K562 (cell line): ENCODE measurements around the gene GDF7. TPM values are rescaled to one million over a fixed set of nuclear protein-coding genes. Genes with fewer than 3 reads are reported as not detected.

Experiments used
- ATAC-seq: fragments of 200-7000 bp; cut with Tn5 transposase; 3 replicates; pipeline ENCODE4 v1.9.1; 2020; ENCODE audit warnings: moderate library complexity
- BruUV-seq: library from RNA; stranded (reverse); fragments of 400-500 nt; replicated peaks from 2 replicates; lab custom pipeline; 2021; lab: Mats Ljungman, UMichigan
- CTCF ChIA-PET: fragments of 300-600 bp; formaldehyde crosslinking; extraction: SDS; loops from one replicate; lab custom pipeline; 2021; ENCODE audit warnings: low intra/inter-chr PET ratio; lab: Yijun Ruan, JAX
- POLR2A ChIA-PET: fragments of 300-600, 350-650 bp; sonication (Branson Sonifier 250); formaldehyde crosslinking; extraction: SDS; loops from one replicate; lab custom pipeline; 2021; ENCODE audit warnings: antibody characterized with exemption, inconsistent platforms; lab: Yijun Ruan, JAX
- DNase-seq, 4 experiments: peaks; one replicate each; pipeline versions ENCODE4 v3.0.0 to v3.0.0-alpha.2; 2011 to 2018; ENCODE audit warnings: low spot score in 3 of 4, mixed read lengths in 3 of 4; ENCODE audit errors: extremely low read depth in 1 of 4
- FAIRE-seq: peaks from 2 replicates; lab custom pipeline; 2011; peaks lifted over from hg19 to GRCh38; lab: Jason Lieb, UNC
- H2AFZ ChIP-seq: 2 replicates; pipeline ENCODE4 v1.6.0; 2011; ENCODE audit warnings: low read depth, low read length, control low read depth, inconsistent platforms
- H3K27ac ChIP-seq: fragments of 200-600 bp; 3 replicates; pipeline ENCODE4 v1.8.0; 2011; ENCODE audit warnings: low read depth, mild to moderate bottlenecking, control low read depth, inconsistent platforms, low read length, moderate library complexity, mixed read lengths; ENCODE audit errors: extremely low read depth
- H3K27me3 ChIP-seq, 2 experiments: fragments of 300-600 bp in 1 of 2; 2 replicates in 1 of 2; 3 replicates in 1 of 2; pipeline versions ENCODE4 v1.6.0 to v1.8.0; 2011; ENCODE audit warnings: inconsistent platforms in 2 of 2, low read length in 2 of 2, mild to moderate bottlenecking in 1 of 2, mixed read lengths in 1 of 2, moderate library complexity in 1 of 2; ENCODE audit not compliant: control insufficient read depth in 2 of 2, insufficient read depth in 2 of 2
- H3K36me3 ChIP-seq: fragments of 300-600 bp; 3 replicates; pipeline ENCODE4 v1.8.0; 2011; ENCODE audit warnings: mild to moderate bottlenecking, low read length, inconsistent platforms; ENCODE audit not compliant: control insufficient read depth, insufficient read depth
- H3K4me1 ChIP-seq, 2 experiments: fragments of 200-600 bp in 1 of 2; replicated peaks in 1 of 2; 2 replicates in 1 of 2; 3 replicates in 1 of 2; pipeline versions ENCODE4 v1.5.1 to v1.8.0; 2011; ENCODE audit warnings: inconsistent platforms in 2 of 2, low read length in 2 of 2, mild to moderate bottlenecking in 1 of 2, mixed read lengths in 1 of 2, moderate library complexity in 1 of 2; ENCODE audit not compliant: control insufficient read depth in 2 of 2, insufficient read depth in 2 of 2
- H3K4me2 ChIP-seq: 2 replicates; pipeline ENCODE4 v1.6.1; 2011; ENCODE audit warnings: low read length, control low read depth, inconsistent platforms, mixed read lengths; ENCODE audit not compliant: insufficient read depth
- H3K4me3 ChIP-seq: fragments of 200-600 bp; sonication (generic), shearing (Covaris generic); 2 replicates; pipeline ENCODE4 v1.5.1; 2016; ENCODE audit warnings: control low read depth, inconsistent platforms
- H3K79me2 ChIP-seq: fragments of 200-600 bp; 3 replicates; pipeline ENCODE4 v1.8.0; 2011; ENCODE audit warnings: low read length, inconsistent platforms; ENCODE audit not compliant: control insufficient read depth, insufficient read depth
- H3K9ac ChIP-seq, 2 experiments: 2 replicates each; pipeline versions ENCODE4 v1.6.0 to v1.6.1; 2011; ENCODE audit warnings: low read depth in 2 of 2, low read length in 2 of 2, control low read depth in 1 of 2, inconsistent platforms in 1 of 2, mild to moderate bottlenecking in 1 of 2, mixed read lengths in 1 of 2; ENCODE audit not compliant: insufficient read depth in 1 of 2
- H3K9me1 ChIP-seq: one replicate; pipeline ENCODE4 v1.6.0; 2011; ENCODE audit warnings: inconsistent platforms, mild to moderate bottlenecking, low read length, moderate library complexity; ENCODE audit not compliant: control insufficient read depth, insufficient read depth
- H3K9me3 ChIP-seq: replicated peaks from 2 replicates; pipeline ENCODE4 v1.5.1; 2011; ENCODE audit warnings: low read depth, low read length, inconsistent platforms; ENCODE audit not compliant: control insufficient read depth, insufficient read depth
- H4K20me1 ChIP-seq: replicated peaks from 2 replicates; pipeline ENCODE4 v1.6.1; 2011; ENCODE audit warnings: low read length, inconsistent platforms, mixed read lengths; ENCODE audit not compliant: control insufficient read depth, insufficient read depth
- NEUROD1 ChIP-seq: fragments of 150-350 bp; IDR thresholded peaks from 2 replicates; pipeline ENCODE4 v1.6.1; 2014; ENCODE audit warnings: borderline replicate concordance, low read length, low read depth; ENCODE audit not compliant: partially characterized antibody
- RHOXF2B ChIP-seq: fragments of 250-450 bp; sonication (Bioruptor Pico); conservative IDR thresholded peaks from 2 replicates; pipeline ENCODE4 v1.5.1; 2021
- WGBS: fragments of 100-300 bp; shearing (Covaris generic); methylation state at CpG from one replicate; pipeline ENCODE4 v1.1.6; 2016; ENCODE audit warnings: low coverage, mixed read lengths; ENCODE audit not compliant: insufficient coverage; ENCODE audit errors: missing lambda C conversion rate; 5-methylcytosine and 5-hydroxymethylcytosine counted together
- in situ Hi-C: fragments of 300-500 bp; cut with MboI; formaldehyde crosslinking; loops from 4 replicates; pipeline ENCODE4 v1.15.0; 2018; ENCODE audit warnings: inconsistent platforms, mixed read lengths
- intact Hi-C: fragments of 100-400 bp; cut with micrococcal nuclease; formaldehyde crosslinking; loops from 2 replicates; pipeline ENCODE4 v1.14.2; 2022
- polyA plus RNA-seq, 8 experiments: library from polyadenylated mRNA; depleted of rRNA in 4 of 8; stranded (reverse) in 5 of 8; unstranded in 3 of 8; fragments of >200 nt; fragmentation: Nextera tagmentation in 2 of 8; fragmentation: Illumina TruSeq in 1 of 8; extraction: Ambion mirVana in 2 of 8; extraction: Trizol in 1 of 8; gene quantifications; 2 replicates each; pipeline versions ENCODE4 v1.2.1 to v1.2.3, GENCODE V29; 2011 to 2014; ENCODE audit warnings: inconsistent platforms in 1 of 8, missing spikeins in 1 of 8
- total RNA-seq, 7 experiments: library from RNA; depleted of rRNA in 6 of 7; stranded (reverse); fragments of >200 nt in 6 of 7; fragmentation: Illumina TruSeq in 2 of 7; extraction: Trizol in 2 of 7; gene quantifications; 2 replicates each; pipeline versions ENCODE4 v1.2.1 to v1.2.3, GENCODE V29; 2011 to 2021; ENCODE audit warnings: low replicate concordance in 1 of 7
- TF ChIP-seq, protein P1 (sequence below), 3 experiments: IDR thresholded peaks in 2 of 3; conservative IDR thresholded peaks in 1 of 3; 2 replicates each; pipeline ENCODE4 v1.5.1; 2011 to 2012; ENCODE audit warnings: low read length in 3 of 3, mild to moderate bottlenecking in 3 of 3, control low read depth in 2 of 3, improper control_type of control experiment in 1 of 3, inconsistent platforms in 1 of 3, low read depth in 1 of 3, mixed read lengths in 1 of 3, moderate library complexity in 1 of 3; ENCODE audit not compliant: insufficient read depth in 2 of 3
- TF ChIP-seq, protein P2 (sequence below): fragments of 450-650 bp; IDR thresholded peaks from 2 replicates; pipeline ENCODE4 v1.6.1; 2016; ENCODE audit warnings: borderline replicate concordance
- TF ChIP-seq, protein P3 (sequence below): fragments of 450-650 bp; formaldehyde crosslinking; IDR thresholded peaks from 2 replicates; pipeline ENCODE4 v1.4.0; 2020; ENCODE audit warnings: mild to moderate bottlenecking, moderate library complexity
- TF ChIP-seq, protein P4 (sequence below), 3 experiments: fragments of 200-800 bp in 1 of 3; fragments of 250-450 bp in 1 of 3; fragments of 450-650 bp in 1 of 3; sonication (Bioruptor Pico) in 1 of 3; sonication (Bioruptor generic) in 1 of 3; formaldehyde crosslinking in 1 of 3; IDR thresholded peaks; 2 replicates each; pipeline versions ENCODE4 v1.6.1 to v1.8.0; 2016 to 2022; ENCODE audit warnings: mild to moderate bottlenecking in 2 of 3, missing genetic modification characterization in 2 of 3, missing compliant biosample characterization in 1 of 3, moderate library complexity in 1 of 3

The GDF7 gene
- total and polyA plus RNA-seq, 9 of the 15 experiments (the other 6 are each of a cell fraction or from before 2014, with no cell fraction given) = 0.01 TPM; not detected in 7

DNA sequence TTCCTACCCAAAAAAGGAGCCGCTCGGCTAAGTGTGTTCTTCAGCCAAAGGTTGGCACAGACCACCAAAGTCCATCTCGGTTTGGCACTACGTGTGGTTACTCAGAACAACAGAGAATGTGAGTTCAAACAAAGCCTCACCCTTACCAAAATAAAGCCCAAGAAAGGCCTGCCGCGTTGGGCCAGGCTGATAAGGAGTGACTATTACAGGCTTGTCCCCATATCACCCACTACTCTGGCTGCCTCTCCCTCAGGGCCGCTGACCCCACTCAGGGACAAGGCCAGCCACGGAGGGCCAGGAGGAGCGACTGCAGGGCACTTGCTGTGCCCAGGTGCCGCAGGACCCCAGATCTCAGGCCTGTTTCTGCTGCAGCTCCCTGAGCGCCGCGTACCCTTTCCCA is 29.8 kb upstream of the GDF7 start (continued):
- TF ChIP-seq, protein P1, sequence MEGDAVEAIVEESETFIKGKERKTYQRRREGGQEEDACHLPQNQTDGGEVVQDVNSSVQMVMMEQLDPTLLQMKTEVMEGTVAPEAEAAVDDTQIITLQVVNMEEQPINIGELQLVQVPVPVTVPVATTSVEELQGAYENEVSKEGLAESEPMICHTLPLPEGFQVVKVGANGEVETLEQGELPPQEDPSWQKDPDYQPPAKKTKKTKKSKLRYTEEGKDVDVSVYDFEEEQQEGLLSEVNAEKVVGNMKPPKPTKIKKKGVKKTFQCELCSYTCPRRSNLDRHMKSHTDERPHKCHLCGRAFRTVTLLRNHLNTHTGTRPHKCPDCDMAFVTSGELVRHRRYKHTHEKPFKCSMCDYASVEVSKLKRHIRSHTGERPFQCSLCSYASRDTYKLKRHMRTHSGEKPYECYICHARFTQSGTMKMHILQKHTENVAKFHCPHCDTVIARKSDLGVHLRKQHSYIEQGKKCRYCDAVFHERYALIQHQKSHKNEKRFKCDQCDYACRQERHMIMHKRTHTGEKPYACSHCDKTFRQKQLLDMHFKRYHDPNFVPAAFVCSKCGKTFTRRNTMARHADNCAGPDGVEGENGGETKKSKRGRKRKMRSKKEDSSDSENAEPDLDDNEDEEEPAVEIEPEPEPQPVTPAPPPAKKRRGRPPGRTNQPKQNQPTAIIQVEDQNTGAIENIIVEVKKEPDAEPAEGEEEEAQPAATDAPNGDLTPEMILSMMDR (IDR thresholded peaks at IDR 0.05 in 2 of 3, conservative IDR thresholded peaks at IDR 0.05 in 1 of 3; ENCODE audit: insufficient read depth in 2 of 3, low read depth in 1 of 3, low read length in 3 of 3) = no peak
- TF ChIP-seq, protein P2, sequence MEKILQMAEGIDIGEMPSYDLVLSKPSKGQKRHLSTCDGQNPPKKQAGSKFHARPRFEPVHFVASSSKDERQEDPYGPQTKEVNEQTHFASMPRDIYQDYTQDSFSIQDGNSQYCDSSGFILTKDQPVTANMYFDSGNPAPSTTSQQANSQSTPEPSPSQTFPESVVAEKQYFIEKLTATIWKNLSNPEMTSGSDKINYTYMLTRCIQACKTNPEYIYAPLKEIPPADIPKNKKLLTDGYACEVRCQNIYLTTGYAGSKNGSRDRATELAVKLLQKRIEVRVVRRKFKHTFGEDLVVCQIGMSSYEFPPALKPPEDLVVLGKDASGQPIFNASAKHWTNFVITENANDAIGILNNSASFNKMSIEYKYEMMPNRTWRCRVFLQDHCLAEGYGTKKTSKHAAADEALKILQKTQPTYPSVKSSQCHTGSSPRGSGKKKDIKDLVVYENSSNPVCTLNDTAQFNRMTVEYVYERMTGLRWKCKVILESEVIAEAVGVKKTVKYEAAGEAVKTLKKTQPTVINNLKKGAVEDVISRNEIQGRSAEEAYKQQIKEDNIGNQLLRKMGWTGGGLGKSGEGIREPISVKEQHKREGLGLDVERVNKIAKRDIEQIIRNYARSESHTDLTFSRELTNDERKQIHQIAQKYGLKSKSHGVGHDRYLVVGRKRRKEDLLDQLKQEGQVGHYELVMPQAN = no peak

DNA sequence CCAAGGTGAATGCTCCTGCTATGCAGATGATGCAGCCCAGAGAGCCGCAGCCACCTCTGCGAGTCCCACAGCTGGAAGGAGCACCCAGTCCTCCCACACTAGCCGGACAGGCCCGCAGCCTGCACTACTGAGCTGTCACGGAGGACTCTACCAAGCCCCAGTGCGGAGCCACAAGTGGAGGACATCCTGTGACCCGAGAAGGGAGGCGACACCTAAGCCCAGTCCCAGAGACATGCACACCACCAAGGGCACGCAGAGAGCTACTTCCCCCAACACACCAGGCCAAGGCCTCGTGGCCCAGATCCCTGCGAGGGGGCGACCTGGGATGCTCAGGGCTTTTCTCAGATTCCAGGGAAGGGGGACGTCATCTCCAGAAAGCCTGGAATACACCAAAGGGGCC is 28.9 kb upstream of the GDF7 start:
- ATAC-seq = no peak
- Histone ChIP-seq H3K36me3 (no peaks in the 10 kb centered on the region), H3K9me1 (no peaks in the 10 kb centered on the region), H3K4me3 (no peak overlapping the region), H3K27me3 (no peaks in the 10 kb centered on the region), H4K20me1 (no peaks in the 10 kb centered on the region), H3K27ac (no peak overlapping the region), H3K9me3 (no peaks in the 10 kb centered on the region), H3K4me1 (peaks cover 0 to 23% of the 10 kb centered on the region in 2 experiments; a peak in 2 of 5 replicates), H3K79me2 (no peaks in the 10 kb centered on the region), H3K4me2 (no peak overlapping the region), H2AFZ (no peak overlapping the region), H3K9ac (peak overlapping the region in 1 of 2 experiments; percentile 45; a peak in 1 of 4 replicates)
- no peak for FAIRE-seq
- CTCF ChIA-PET = no interaction called here
- intact Hi-C loops (loop anchor here (10.0 kb wide), 1 partner anchor 383 kb away; no protein-coding TSS in a partner anchor), in situ Hi-C loops (loop anchor here (5.0 to 10.0 kb wide), 2 partner anchors 196 to 543 kb away; no protein-coding TSS in a partner anchor)
- WGBS = 43% methylated on average over 12 of the region's 13 CpGs
- DNase-seq = no peak
- no TSS peak for BruUV-seq
- POLR2A ChIA-PET = interaction anchor here (0.5 to 0.7 kb wide), 3 partner anchors 9 to 271 kb away, joined by 3 to 6 read pairs (median 4); partner anchors contain the start of gene RHOB
- TF ChIP-seq, protein P3, sequence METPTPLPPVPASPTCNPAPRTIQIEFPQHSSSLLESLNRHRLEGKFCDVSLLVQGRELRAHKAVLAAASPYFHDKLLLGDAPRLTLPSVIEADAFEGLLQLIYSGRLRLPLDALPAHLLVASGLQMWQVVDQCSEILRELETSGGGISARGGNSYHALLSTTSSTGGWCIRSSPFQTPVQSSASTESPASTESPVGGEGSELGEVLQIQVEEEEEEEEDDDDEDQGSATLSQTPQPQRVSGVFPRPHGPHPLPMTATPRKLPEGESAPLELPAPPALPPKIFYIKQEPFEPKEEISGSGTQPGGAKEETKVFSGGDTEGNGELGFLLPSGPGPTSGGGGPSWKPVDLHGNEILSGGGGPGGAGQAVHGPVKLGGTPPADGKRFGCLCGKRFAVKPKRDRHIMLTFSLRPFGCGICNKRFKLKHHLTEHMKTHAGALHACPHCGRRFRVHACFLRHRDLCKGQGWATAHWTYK (CRISPR knock-in tag) = no peak
- TF ChIP-seq, protein P4, sequence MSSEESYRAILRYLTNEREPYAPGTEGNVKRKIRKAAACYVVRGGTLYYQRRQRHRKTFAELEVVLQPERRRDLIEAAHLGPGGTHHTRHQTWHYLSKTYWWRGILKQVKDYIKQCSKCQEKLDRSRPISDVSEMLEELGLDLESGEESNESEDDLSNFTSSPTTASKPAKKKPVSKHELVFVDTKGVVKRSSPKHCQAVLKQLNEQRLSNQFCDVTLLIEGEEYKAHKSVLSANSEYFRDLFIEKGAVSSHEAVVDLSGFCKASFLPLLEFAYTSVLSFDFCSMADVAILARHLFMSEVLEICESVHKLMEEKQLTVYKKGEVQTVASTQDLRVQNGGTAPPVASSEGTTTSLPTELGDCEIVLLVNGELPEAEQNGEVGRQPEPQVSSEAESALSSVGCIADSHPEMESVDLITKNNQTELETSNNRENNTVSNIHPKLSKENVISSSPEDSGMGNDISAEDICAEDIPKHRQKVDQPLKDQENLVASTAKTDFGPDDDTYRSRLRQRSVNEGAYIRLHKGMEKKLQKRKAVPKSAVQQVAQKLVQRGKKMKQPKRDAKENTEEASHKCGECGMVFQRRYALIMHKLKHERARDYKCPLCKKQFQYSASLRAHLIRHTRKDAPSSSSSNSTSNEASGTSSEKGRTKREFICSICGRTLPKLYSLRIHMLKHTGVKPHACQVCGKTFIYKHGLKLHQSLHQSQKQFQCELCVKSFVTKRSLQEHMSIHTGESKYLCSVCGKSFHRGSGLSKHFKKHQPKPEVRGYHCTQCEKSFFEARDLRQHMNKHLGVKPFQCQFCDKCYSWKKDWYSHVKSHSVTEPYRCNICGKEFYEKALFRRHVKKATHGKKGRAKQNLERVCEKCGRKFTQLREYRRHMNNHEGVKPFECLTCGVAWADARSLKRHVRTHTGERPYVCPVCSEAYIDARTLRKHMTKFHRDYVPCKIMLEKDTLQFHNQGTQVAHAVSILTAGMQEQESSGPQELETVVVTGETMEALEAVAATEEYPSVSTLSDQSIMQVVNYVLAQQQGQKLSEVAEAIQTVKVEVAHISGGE (CRISPR knock-in tag; IDR thresholded peaks at IDR 0.05) = no peak
- no peak for TF ChIP-seq NEUROD1
- no peak for TF ChIP-seq RHOXF2B (CRISPR knock-in tag)
- TF ChIP-seq, protein P1 (IDR thresholded peaks at IDR 0.05 in 2 of 3, conservative IDR thresholded peaks at IDR 0.05 in 1 of 3; ENCODE audit: insufficient read depth in 2 of 3, low read depth in 1 of 3, low read length in 3 of 3) = no peak
